ENCODE measurements around the gene SARM1.

The SARM1 gene

DNA sequence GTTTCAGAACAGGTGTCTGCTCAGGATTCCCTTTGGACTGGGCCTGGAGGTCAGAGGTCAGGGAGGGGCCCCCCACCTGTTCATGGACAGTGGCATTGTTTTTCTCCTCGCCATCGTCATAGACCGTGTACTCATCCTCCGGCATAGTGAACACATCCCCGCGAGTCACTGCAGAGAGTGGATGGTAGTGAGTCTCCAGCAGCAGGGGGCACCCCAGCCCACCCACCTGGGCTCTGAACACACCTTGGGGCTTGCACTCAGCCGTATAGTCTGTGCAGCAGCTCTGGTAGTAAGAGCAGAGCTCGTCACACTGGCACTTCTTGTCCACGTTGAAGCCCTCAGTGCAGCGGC, 1.8 kb upstream of the SARM1 start:
- DNase-seq, result no peak

DNA sequence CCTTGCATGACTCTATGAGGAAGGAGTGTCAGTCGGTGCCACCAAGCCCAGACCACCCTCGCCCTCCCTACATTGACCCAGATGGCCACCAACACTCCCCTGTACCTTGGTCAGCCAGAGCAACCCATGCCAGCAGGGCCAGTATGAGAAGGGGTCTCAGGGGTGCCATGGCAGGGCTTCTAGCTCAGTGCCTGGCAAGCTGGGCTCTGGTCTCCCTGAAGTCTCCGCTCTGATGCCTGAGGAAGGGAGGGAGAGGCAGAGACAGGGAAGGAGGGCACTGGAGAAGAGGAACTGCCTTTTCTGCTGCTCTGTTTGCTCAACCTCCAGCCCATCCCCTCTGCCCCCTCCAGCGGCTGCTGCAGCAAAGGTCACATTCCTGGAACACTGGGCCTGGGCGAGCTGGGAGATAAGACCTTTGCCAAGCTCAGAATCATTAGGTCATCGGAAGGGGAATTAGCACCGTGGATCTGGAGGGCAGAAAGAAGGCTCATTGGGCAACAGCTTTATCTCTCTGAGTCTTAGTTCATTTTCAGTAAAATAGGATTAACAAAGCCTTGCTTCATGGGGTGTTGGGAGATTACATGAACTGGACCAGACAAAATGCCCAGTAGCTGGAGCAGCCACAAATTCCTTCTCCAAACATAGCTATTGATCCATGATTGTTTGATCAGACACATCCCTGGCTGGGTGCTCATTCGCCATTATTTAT, 1.3 kb upstream of the SARM1 start, which contains the start of gene VTN:
Gene VTN, minus strand, starts transcription at position 273 of the 709 bp plus-strand sequence. Its CDS starts 104 bp downstream, at position 169.
- peak; percentile 99 for DNase-seq

- DNase-seq, result no peak
Measured at GRCh38 chr17:28370744-28371103, 770 bp upstream of the SARM1 start.

- no peak for DNase-seq
Measured at GRCh38 chr17:28372203-28372944, 880 bp downstream of the SARM1 start.

- DNase-seq, result no peak
Measured at GRCh38 chr17:28372945-28373274, 1.4 kb downstream of the SARM1 start.

DNA sequence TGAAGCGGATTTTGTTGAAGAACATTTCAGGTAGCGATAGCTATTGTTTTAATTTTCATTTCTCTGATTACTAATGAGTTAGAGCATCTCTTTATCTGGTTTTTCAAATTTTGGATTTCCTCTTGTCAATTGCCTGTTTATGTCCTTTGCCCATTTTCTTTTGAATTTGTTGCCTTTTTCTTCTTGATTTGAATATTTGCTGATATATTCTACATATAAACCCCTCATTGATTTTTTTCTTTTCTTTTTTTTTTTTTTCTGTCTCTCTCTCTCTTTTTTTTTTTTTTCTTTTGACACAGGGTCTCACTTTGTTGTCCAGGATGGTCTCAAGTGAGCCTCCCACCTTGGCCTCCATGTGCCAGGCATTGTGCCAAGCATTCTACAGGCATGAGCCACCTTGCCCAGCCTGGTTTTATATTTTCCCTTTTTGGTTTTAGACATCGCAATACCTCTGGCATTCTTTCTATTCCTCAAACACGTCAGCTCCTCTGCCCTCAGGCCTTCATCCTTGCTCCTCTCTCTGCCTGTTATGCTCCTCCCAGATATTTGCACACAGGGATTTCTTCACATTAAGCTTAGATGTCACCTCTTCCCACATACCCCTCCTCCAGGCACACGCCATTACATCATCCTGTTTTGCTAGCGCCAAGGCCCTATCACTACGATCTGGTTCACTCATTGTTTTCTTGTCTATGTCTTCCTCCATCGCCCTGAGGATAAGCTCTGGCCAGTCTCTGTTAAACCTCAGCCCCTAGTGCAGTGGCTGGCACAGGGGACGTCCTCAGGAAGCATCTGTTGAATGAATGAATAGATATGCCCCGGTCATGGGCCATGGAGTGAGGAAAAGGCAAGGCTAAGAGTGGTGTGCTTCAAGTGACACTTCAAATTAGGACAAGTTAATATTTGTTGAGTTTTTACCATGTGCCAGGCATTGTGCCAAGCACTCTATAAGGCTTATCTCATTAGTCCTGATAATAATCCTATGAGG, 8.6 kb downstream of the SARM1 start:
- peak; percentile 98 for DNase-seq

- DNase-seq, result no peak
Measured at GRCh38 chr17:28381141-28381825, 9.8 kb downstream of the SARM1 start.

DNA sequence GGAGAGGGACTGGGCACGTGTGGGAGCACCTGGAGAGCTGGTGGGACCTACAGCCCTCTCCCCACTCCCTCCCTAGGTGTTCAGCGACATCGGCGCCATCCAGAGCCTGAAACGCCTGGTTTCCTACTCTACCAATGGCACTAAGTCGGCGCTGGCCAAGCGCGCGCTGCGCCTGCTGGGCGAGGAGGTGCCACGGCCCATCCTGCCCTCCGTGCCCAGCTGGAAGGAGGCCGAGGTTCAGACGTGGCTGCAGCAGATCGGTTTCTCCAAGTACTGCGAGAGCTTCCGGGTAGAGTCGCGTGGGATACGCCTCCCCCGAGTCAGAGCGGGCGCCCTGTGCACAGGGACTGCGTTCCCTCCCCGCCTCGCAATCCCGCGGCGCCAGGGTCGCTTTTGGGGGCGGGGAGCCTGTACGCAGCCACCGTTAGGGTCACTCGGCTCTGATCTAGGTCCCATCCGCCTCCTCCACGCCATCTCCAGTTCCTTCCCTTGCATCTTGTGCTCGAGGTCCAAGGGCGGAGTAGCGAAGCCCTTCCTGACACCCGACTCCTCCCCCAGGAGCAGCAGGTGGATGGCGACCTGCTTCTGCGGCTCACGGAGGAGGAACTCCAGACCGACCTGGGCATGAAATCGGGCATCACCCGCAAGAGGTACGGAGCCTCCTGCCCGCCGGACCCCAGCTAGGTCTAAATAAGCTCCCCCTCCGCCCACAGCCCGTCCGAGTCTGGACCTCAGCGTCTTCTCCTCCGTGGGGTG, 13.0 kb downstream of the SARM1 start:
- DNase-seq, result peak; percentile 65

DNA sequence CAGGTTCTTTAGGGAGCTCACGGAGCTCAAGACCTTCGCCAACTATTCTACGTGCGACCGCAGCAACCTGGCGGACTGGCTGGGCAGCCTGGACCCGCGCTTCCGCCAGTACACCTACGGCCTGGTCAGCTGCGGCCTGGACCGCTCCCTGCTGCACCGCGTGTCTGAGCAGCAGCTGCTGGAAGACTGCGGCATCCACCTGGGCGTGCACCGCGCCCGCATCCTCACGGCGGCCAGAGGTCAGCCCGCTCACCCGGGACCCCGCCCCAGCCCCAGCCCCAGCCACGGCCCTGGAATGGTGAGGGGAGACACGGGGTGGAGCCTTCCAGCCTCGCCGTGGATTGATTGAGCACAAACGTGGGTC, 13.5 kb downstream of the SARM1 start:
- DNase-seq, result no peak

DNA sequence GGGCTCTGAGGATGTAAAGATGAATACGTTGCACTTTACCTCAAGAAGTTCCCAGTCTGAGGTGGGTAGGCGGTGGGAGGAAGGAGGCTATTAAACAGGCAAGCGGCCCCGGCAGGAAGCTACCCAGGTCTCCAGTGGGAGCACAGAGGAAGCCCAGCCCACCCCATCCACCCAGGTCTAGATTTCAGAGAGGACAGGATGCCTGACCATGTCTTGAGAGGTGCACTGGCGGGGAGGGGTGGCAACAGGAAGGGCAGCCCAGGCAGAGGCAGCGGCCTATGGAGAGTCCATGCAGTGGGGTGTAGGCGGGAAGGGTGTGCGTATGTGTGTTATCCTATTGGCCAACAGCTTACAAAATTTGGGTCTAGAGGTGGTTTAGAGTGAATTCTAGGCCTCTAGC, 13.9 kb downstream of the SARM1 start:
- no peak for DNase-seq

GRCh38 chr17:28386391-28386790, 14.9 kb downstream of the SARM1 start:
- no peak for DNase-seq

DNA sequence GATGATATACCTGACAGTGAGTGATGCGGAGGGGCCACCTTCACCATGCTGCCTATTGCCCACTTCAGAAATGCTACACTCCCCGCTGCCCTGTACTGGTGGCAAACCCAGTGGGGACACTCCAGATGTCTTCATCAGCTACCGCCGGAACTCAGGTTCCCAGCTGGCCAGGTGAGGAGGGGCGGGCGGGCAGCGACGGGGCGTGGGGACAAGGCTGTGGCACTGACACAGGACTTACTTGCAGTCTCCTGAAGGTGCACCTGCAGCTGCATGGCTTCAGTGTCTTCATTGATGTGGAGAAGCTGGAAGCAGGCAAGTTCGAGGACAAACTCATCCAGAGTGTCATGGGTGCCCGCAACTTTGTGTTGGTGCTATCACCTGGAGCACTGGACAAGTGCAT, 16.6 kb downstream of the SARM1 start:
- no peak for DNase-seq

- DNase-seq, result no peak
Measured at GRCh38 chr17:28390141-28390540, 18.6 kb downstream of the SARM1 start.

DNA sequence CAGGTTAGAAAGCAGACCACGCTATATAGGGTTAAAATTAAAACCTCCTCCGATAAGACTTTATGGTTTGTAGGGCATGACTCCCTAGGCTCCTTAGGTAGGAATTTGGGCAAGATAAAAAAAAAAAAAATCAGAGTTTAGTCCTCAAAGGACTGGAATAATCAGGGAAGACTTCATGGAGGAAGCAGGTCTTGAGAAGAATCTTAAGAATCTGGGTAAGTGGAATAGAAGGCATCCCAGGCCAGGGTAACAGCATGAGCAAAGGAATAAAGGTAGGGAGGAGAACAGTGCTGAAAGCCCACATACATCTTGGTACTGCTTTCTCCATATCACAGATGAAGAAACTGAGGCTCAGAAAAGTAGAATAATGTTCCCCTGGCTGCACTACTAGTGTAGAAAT, 19.1 kb downstream of the SARM1 start:
- no peak for DNase-seq

DNA sequence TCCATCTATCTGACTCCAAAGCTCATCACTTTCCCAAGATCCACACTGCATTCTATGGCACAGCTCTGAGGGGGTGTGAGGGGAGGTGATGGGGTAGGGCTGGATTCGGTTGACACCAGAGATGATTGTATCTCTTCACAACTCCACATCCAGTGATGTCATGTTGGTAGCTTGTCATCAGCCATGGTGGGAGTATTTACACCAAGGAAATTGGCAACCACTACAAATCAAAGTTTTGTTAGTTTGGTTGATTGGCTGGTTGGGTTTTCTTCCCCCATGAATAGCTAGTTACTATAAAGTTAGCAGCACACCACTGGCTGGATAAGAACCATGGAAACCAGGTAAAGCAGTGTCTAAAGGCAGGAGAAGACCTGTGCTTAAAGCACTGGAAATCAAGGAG, 19.5 kb downstream of the SARM1 start:
- DNase-seq, result no peak

DNA sequence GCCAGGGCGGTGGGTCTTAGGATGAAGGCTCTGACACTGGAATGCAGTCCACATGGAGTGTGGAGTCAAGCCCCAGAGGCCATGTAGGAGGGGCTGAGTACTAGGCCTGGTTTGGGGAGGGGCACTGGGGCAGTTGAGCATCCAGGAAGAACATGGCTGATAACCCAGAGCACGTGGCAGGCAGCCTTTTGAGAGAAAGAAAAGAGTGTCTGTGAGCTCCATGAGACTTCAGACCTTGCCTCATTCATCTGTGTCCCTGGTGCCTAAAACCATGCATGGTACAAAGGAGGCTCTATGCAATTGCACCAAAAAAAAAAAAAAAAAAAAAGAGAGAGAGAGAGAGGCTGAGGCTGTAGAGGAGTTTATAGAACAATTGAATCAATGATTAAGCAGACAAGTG, 19.9 kb downstream of the SARM1 start:
- DNase-seq, result no peak

GRCh38 chr17:28392491-28392890, 21.0 kb downstream of the SARM1 start:
- peak; percentile 38 for DNase-seq

GRCh38 chr17:28394337-28395116, 23.0 kb downstream of the SARM1 start:
- peak; percentile 91 for DNase-seq

GRCh38 chr17:28395426-28395825, 23.9 kb downstream of the SARM1 start:
- DNase-seq, result no peak

DNA sequence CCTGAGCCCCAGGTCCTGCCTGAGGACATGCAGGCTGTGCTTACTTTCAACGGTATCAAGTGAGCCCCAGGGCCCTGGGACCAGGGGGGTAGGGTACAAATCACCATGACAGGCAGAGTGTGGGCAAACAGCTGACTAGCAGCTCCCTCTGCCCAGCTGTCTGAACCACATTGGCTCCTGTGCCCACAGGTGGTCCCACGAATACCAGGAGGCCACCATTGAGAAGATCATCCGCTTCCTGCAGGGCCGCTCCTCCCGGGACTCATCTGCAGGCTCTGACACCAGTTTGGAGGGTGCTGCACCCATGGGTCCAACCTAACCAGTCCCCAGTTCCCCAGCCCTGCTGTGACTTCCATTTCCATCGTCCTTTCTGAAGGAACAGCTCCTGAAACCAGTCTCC, 24.5 kb downstream of the SARM1 start:
- DNase-seq, result no peak

DNA sequence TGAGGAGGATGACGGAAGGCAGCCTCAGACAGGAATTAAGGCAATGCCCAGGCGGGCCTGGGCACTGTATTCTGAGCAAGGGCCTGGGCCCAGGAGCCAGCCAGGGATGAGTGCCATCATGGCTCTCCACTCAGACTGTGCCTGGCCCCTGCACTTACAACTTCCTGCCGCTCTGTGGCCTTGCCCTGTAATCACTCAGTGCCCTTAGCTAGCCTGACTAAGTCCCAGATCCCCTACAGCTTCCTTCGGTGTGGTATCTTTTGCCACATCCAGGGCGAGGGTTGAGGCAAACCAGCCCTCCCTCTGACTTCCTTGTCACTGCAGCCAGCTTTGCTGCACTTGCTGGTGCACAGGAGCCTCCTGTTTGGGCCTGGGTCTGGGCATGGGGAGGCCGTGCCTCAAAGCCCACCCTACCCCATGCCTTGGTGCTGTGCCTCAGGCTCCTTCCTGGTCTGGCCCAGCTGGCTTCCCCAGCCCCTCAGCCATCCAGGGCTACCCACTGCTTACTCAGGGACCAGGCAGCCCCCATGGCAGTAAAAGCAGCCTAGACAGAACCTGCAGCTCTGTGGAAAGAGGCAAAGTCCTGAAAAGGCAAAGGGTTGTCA, 25.2 kb downstream of the SARM1 start:
- no peak for DNase-seq
